Measurements from ENCODE around the gene CNTNAP2. TPM values are rescaled to one million over a fixed set of nuclear protein-coding genes. Genes with fewer than 3 reads are reported as not detected.

CNTNAP2 gene
- total RNA-seq, 6 experiments from 2014 or later, result 1.8 to 8.1 (median 3.9) TPM

GRCh38 chr7:146670532-146670931, 553.9 kb downstream of the CNTNAP2 start:
- TF ChIP-seq POLR2A (IDR thresholded peaks at IDR 0.05), result no peak
- no peak for TF ChIP-seq CTCF (IDR thresholded peaks at IDR 0.05)
- no peak for DNase-seq
- intact Hi-C loops (cut with DNase I), result no loop called here

GRCh38 chr7:146681487-146681886, 564.9 kb downstream of the CNTNAP2 start:
- intact Hi-C loops (cut with DNase I), result no loop called here
- TF ChIP-seq POLR2A (IDR thresholded peaks at IDR 0.05), result no peak
- no peak for TF ChIP-seq CTCF (IDR thresholded peaks at IDR 0.05)
- Histone ChIP-seq H3K27me3 (no peaks in the 10 kb centered on the region), H3K27ac (no peak overlapping the region), H3K4me3 (no peak overlapping the region), H3K4me1 (no peaks in the 10 kb centered on the region), H3K36me3 (no peaks in the 10 kb centered on the region), H3K9me3 (no peaks in the 10 kb centered on the region)
- DNase-seq (no peak), ATAC-seq (no peak)

More at GRCh38 chr7:146670532-146670931, 553.9 kb downstream of the CNTNAP2 start:
- 74% methylated on average over 2 of the region's 2 CpGs for WGBS (ENCODE audit: insufficient coverage, low coverage, low lambda C conversion rate, missing lambda C conversion rate)
- H3K4me1 ChIP-seq, result no peaks in the 10 kb centered on the region
- H3K27ac ChIP-seq, result no peak overlapping the region
- no peaks in the 10 kb centered on the region for H3K9me3 ChIP-seq
- H3K4me3 ChIP-seq, result no peak overlapping the region
- no peak for ATAC-seq
- H3K36me3 ChIP-seq, result no peaks in the 10 kb centered on the region
- H3K27me3 ChIP-seq, result no peaks in the 10 kb centered on the region

DNA sequence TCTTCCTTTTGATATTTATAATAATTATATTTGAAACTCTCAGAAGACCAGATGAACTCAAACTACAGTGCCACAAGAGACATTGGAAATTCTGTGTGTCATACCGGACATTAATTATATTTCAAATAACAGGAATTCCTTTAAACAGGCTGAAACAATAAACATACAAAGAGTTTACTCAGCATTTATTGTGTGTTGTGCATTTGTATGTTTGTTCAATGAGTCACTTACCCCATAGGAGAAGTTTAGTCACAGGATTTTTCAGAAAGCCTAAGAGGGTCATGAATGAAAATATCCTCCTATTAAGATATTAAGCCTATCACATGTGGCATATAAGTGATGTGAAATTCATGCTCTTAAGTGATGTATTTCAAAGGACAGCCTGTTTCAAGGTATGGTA, 566.8 kb downstream of the CNTNAP2 start:
- no peak for ATAC-seq
- H3K4me1 ChIP-seq, result no peaks in the 10 kb centered on the region
- TF ChIP-seq CTCF (IDR thresholded peaks at IDR 0.05), result no peak
- no peak for TF ChIP-seq POLR2A (IDR thresholded peaks at IDR 0.05)
- no peaks in the 10 kb centered on the region for H3K36me3 ChIP-seq
- intact Hi-C loops (cut with DNase I), result no loop called here
- no peaks in the 10 kb centered on the region for H3K9me3 ChIP-seq
- 44% methylated on average over 1 of the region's 1 CpG for WGBS (ENCODE audit: insufficient coverage, low coverage, low lambda C conversion rate, missing lambda C conversion rate)
- no peaks in the 10 kb centered on the region for H3K27me3 ChIP-seq
- H3K4me3 ChIP-seq, result no peak overlapping the region
- DNase-seq, result no peak
- no peak overlapping the region for H3K27ac ChIP-seq

- no peak for ATAC-seq
- H3K27ac ChIP-seq, result no peak overlapping the region
Observed at GRCh38 chr7:146690987-146691386, 574.4 kb downstream of the CNTNAP2 start.

More at GRCh38 chr7:146690987-146691386, 574.4 kb downstream of the CNTNAP2 start:
- Histone ChIP-seq H3K4me1 (no peaks in the 10 kb centered on the region), H3K9me3 (no peaks in the 10 kb centered on the region), H3K4me3 (no peak overlapping the region), H3K27me3 (no peaks in the 10 kb centered on the region), H3K36me3 (no peaks in the 10 kb centered on the region)
- intact Hi-C loops (cut with DNase I), result no loop called here
- no peak for DNase-seq
- 52% methylated on average over 3 of the region's 3 CpGs for WGBS (ENCODE audit: insufficient coverage, low coverage, low lambda C conversion rate, missing lambda C conversion rate)
- TF ChIP-seq POLR2A (IDR thresholded peaks at IDR 0.05), result no peak
- no peak for TF ChIP-seq CTCF (IDR thresholded peaks at IDR 0.05)
